ENCODE measurements around the gene SPTBN1. TPM values are rescaled to one million over a fixed set of nuclear protein-coding genes. Genes with fewer than 3 reads are reported as not detected.

The SPTBN1 gene
- total and polyA plus RNA-seq, 2 donors (not counting 3 experiments of a cell fraction or from before 2014, with no cell fraction given), result 63.3 to 320 TPM

- no peaks in the 10 kb centered on the region for H3K9me3 ChIP-seq (replicated peaks; ENCODE audit: control insufficient read depth, insufficient read depth, low read length)
- no TSS peak for BruUV-seq (replicated peaks)
- H4K20me1 ChIP-seq (replicated peaks; ENCODE audit: control insufficient read depth, extremely low read depth, insufficient read depth, low read length), result no peaks in the 10 kb centered on the region
- no peaks in the 10 kb centered on the region for H3K36me3 ChIP-seq (ENCODE audit: control insufficient read depth in 2 of 2, extremely low read depth in 1 of 2, insufficient read depth in 2 of 2, low read length in 2 of 2)
- no peak overlapping the region for H3K4me3 ChIP-seq (replicated peaks in 1 of 3; ENCODE audit: insufficient read depth in 1 of 3, low read depth in 1 of 3, low read length in 3 of 3)
- H3K9ac ChIP-seq (replicated peaks; ENCODE audit: extremely low read depth, insufficient read depth, low read length), result no peak overlapping the region
- dilution Hi-C loops (cut with MboI; ENCODE audit: extremely low pct_ligation_motif_present, low sequenced_read_pairs) (no loop called here), intact Hi-C loops (cut with micrococcal nuclease) (loop anchor here (5.0 kb wide), 1 partner anchor 83 kb away; no protein-coding TSS in a partner anchor)
- no peak for FAIRE-seq
- peaks cover 29% of the 10 kb centered on the region for H3K79me2 ChIP-seq (ENCODE audit: control insufficient read depth, insufficient read depth, low read length)
- H3K27ac ChIP-seq (ENCODE audit: insufficient read depth, low read depth, low read length), result no peak overlapping the region
- no peak for DNase-seq (ENCODE audit: low read depth, low spot score)
- no peaks in the 10 kb centered on the region for H3K9me1 ChIP-seq (replicated peaks; ENCODE audit: control insufficient read depth, extremely low read depth, insufficient read depth, low read length)
- peaks cover 30% of the 10 kb centered on the region for H3K4me1 ChIP-seq (ENCODE audit: control insufficient read depth, extremely low read depth, insufficient read depth, low read length)
- no peak for TF ChIP-seq POLR2AphosphoS5 (IDR thresholded peaks at IDR 0.05; ENCODE audit: insufficient read depth, low read depth, low read length)
- no peak for TF ChIP-seq MAX (IDR thresholded peaks at IDR 0.05; ENCODE audit: insufficient read depth, insufficient read length)
- no peak for TF ChIP-seq GATA2 (IDR thresholded peaks at IDR 0.05; ENCODE audit: insufficient read depth, insufficient read length, low read depth, low read length)
- TF ChIP-seq, protein P1, sequence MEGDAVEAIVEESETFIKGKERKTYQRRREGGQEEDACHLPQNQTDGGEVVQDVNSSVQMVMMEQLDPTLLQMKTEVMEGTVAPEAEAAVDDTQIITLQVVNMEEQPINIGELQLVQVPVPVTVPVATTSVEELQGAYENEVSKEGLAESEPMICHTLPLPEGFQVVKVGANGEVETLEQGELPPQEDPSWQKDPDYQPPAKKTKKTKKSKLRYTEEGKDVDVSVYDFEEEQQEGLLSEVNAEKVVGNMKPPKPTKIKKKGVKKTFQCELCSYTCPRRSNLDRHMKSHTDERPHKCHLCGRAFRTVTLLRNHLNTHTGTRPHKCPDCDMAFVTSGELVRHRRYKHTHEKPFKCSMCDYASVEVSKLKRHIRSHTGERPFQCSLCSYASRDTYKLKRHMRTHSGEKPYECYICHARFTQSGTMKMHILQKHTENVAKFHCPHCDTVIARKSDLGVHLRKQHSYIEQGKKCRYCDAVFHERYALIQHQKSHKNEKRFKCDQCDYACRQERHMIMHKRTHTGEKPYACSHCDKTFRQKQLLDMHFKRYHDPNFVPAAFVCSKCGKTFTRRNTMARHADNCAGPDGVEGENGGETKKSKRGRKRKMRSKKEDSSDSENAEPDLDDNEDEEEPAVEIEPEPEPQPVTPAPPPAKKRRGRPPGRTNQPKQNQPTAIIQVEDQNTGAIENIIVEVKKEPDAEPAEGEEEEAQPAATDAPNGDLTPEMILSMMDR (IDR thresholded peaks at IDR 0.05; ENCODE audit: extremely low read depth in 1 of 2, insufficient read depth in 1 of 2, low read depth in 1 of 2, low read length in 2 of 2), result no peak
- POLR2A ChIA-PET, result no interaction called here
- H3K27me3 ChIP-seq (ENCODE audit: control insufficient read depth in 2 of 2, insufficient read depth in 2 of 2, low read length in 2 of 2), result no peaks in the 10 kb centered on the region
- CTCF ChIA-PET, result no interaction called here
- no peak overlapping the region for H2AFZ ChIP-seq (ENCODE audit: low read depth, low read length)
- no peak overlapping the region for H3K4me2 ChIP-seq (ENCODE audit: insufficient read depth, low read length)
These were observed 17.7 kb downstream of the SPTBN1 start for GRCh38 chr2:54473851-54474250.

DNA sequence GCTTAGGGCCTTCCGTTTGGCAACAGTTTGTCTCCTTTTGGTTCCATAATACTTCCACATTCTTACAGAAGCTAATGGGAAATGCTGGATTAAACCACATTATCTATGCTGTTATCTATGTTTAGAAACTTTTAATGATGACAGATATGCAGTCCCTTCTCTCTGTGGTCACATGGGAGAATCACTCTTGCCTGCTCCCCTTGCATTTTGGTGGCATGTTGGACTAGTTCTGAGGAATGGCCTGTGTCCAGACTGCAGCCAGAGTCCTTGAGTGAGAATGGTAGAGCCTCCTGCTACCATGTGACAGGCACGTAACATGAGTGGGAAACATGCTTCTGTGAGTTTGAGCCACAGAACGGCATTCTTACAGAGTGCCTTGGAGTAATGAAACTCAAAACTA, 19.2 kb downstream of the SPTBN1 start:
- Histone ChIP-seq H3K27ac (ENCODE audit: insufficient read depth, low read depth, low read length) (no peak overlapping the region), H3K79me2 (ENCODE audit: control insufficient read depth, insufficient read depth, low read length) (peaks cover 25% of the 10 kb centered on the region), H3K27me3 (ENCODE audit: control insufficient read depth in 2 of 2, insufficient read depth in 2 of 2, low read length in 2 of 2) (no peaks in the 10 kb centered on the region), H3K9me1 (replicated peaks; ENCODE audit: control insufficient read depth, extremely low read depth, insufficient read depth, low read length) (no peaks in the 10 kb centered on the region), H3K9me3 (replicated peaks; ENCODE audit: control insufficient read depth, insufficient read depth, low read length) (no peaks in the 10 kb centered on the region), H4K20me1 (replicated peaks; ENCODE audit: control insufficient read depth, extremely low read depth, insufficient read depth, low read length) (no peaks in the 10 kb centered on the region), H3K4me3 (replicated peaks in 1 of 3; ENCODE audit: insufficient read depth in 1 of 3, low read depth in 1 of 3, low read length in 3 of 3) (no peak overlapping the region), H3K36me3 (ENCODE audit: control insufficient read depth in 2 of 2, extremely low read depth in 1 of 2, insufficient read depth in 2 of 2, low read length in 2 of 2) (no peaks in the 10 kb centered on the region), H3K9ac (replicated peaks; ENCODE audit: extremely low read depth, insufficient read depth, low read length) (no peak overlapping the region), H3K4me1 (ENCODE audit: control insufficient read depth, extremely low read depth, insufficient read depth, low read length) (peaks cover 16% of the 10 kb centered on the region), H3K4me2 (ENCODE audit: insufficient read depth, low read length) (no peak overlapping the region), H2AFZ (ENCODE audit: low read depth, low read length) (no peak overlapping the region)
- dilution Hi-C loops (cut with MboI; ENCODE audit: extremely low pct_ligation_motif_present, low sequenced_read_pairs), result no loop called here
- no peak for DNase-seq (ENCODE audit: low read depth, low spot score)
- POLR2A ChIA-PET, result interaction anchor here (0.6 kb wide), 1 partner anchor 539 kb away, joined by 4 read pairs; no protein-coding TSS in a partner anchor
- CTCF ChIA-PET, result interaction anchor here (1.0 kb wide), 1 partner anchor 368 kb away, joined by 3 read pairs; no protein-coding TSS in a partner anchor
- no TSS peak for BruUV-seq (replicated peaks)
- FAIRE-seq, result no peak
- intact Hi-C loops (cut with micrococcal nuclease), result no loop called here
- TF ChIP-seq MYC (IDR thresholded peaks at IDR 0.05; ENCODE audit: low read depth, low read length) (no peak), POLR2A (IDR thresholded peaks at IDR 0.05; ENCODE audit: low read depth, low read length) (no peak), GATA2 (IDR thresholded peaks at IDR 0.05; ENCODE audit: insufficient read depth, insufficient read length, low read depth, low read length) (no peak), MAX (IDR thresholded peaks at IDR 0.05; ENCODE audit: insufficient read depth, insufficient read length) (no peak), JUN (IDR thresholded peaks at IDR 0.05; ENCODE audit: borderline replicate concordance, insufficient read depth, insufficient read length, low read depth) (no peak), POLR2AphosphoS5 (IDR thresholded peaks at IDR 0.05; ENCODE audit: insufficient read depth, low read depth, low read length) (no peak), FOS (IDR thresholded peaks at IDR 0.05; ENCODE audit: borderline replicate concordance, insufficient read depth, low read length) (no peak), EZH2 (IDR thresholded peaks at IDR 0.05; ENCODE audit: borderline replicate concordance, low read depth, low read length, severe bottlenecking) (no peak)
- TF ChIP-seq, protein P1 (IDR thresholded peaks at IDR 0.05; ENCODE audit: extremely low read depth in 1 of 2, insufficient read depth in 1 of 2, low read depth in 1 of 2, low read length in 2 of 2), result no peak
